SH-SY5Y (cell line): Measurements from ENCODE around the gene HOXB9.

ENCODE experiments used
- GATA2 ChIP-seq: IDR thresholded peaks from 2 replicates; pipeline ENCODE4 v1.6.1; 2011; ENCODE audit warnings: mild to moderate bottlenecking, low read depth, low read length
- GATA3 ChIP-seq: IDR thresholded peaks from 2 replicates; pipeline ENCODE4 v1.6.1; 2011; ENCODE audit warnings: low read depth, mild to moderate bottlenecking, low read length, moderate library complexity

GRCh38 chr17:48606892-48607614, 19.1 kb downstream of the HOXB9 start:
- no peak for TF ChIP-seq GATA2
- no peak for TF ChIP-seq GATA3
